Panc1 (cell line): Measurements from ENCODE around the gene CFAP20. TPM values are rescaled to one million over a fixed set of nuclear protein-coding genes. Genes with fewer than 3 reads are reported as not detected.
A peak's percentile ranks its signal among the peaks of the same experiment; 100 is the strongest.

Source experiments
- ATAC-seq: fragments of 200-7000 bp; cut with Tn5 transposase; 2 replicates; pipeline ENCODE4 v1.9.1; 2020; ENCODE audit warnings: mild to moderate bottlenecking, moderate library complexity
- BruUV-seq: library from RNA; stranded (reverse); fragments of 400-500 nt; replicated peaks from 2 replicates; lab custom pipeline; 2021; lab: Mats Ljungman, UMichigan
- CTCF ChIA-PET: fragments of 300-600 bp; sonication (Branson Sonifier 250); formaldehyde crosslinking; loops from one replicate; lab custom pipeline; 2022; ENCODE audit warnings: antibody characterized with exemption; lab: Charles Lee
- POLR2A ChIA-PET: fragments of 300-600 bp; sonication (Branson Sonifier 250); formaldehyde crosslinking; loops from one replicate; lab custom pipeline; 2022; ENCODE audit warnings: antibody characterized with exemption; lab: Charles Lee
- DNase-seq: peaks from one replicate; pipeline ENCODE4 v3.0.0-alpha.2; 2010; ENCODE audit warnings: low read depth, low spot score
- H3K27ac ChIP-seq: 2 replicates; pipeline ENCODE4 v1.5.1; 2011; ENCODE audit warnings: mild to moderate bottlenecking, low read length, inconsistent platforms
- H3K27me3 ChIP-seq: fragments of 200-500 bp; sonication (Bioruptor generic); 2 replicates; pipeline ENCODE4 v1.6.0; 2014; ENCODE audit warnings: low read length, inconsistent platforms; ENCODE audit not compliant: control insufficient read depth, insufficient read depth
- H3K36me3 ChIP-seq: fragments of 200-500 bp; sonication (Bioruptor generic); 2 replicates; pipeline ENCODE4 v1.5.1; 2014; ENCODE audit warnings: inconsistent platforms, mild to moderate bottlenecking, low read length, moderate library complexity; ENCODE audit not compliant: control insufficient read depth, insufficient read depth
- H3K4me1 ChIP-seq: 2 replicates; pipeline ENCODE4 v1.5.1; 2011; ENCODE audit warnings: inconsistent platforms, mild to moderate bottlenecking, low read length, moderate library complexity; ENCODE audit not compliant: control insufficient read depth, insufficient read depth
- H3K4me3 ChIP-seq, 2 experiments: 2 replicates each; pipeline ENCODE4 v1.5.1; 2011 to 2012; ENCODE audit warnings: low read depth in 2 of 2, low read length in 2 of 2, mild to moderate bottlenecking in 2 of 2, inconsistent platforms in 1 of 2, moderate library complexity in 1 of 2
- H3K9me3 ChIP-seq: fragments of 200-500 bp; sonication (Bioruptor generic); 2 replicates; pipeline ENCODE4 v1.5.1; 2014; ENCODE audit warnings: low read depth, mild to moderate bottlenecking, inconsistent platforms, low read length, moderate library complexity; ENCODE audit not compliant: control insufficient read depth, insufficient read depth
- CTCF ChIP-seq: fragments of 450-650 bp; IDR thresholded peaks from 2 replicates; pipeline ENCODE4 v1.5.1; 2017; ENCODE audit warnings: mild to moderate bottlenecking
- POLR2AphosphoS5 ChIP-seq: IDR thresholded peaks from 2 replicates; pipeline ENCODE4 v1.6.1; 2012; ENCODE audit warnings: mild to moderate bottlenecking, low read depth, low read length, moderate library complexity
- REST ChIP-seq, 2 experiments: IDR thresholded peaks; 2 replicates each; pipeline ENCODE4 v1.6.1; 2011 to 2012; ENCODE audit warnings: low read depth in 2 of 2, control low read depth in 1 of 2, low read length in 1 of 2, mild to moderate bottlenecking in 1 of 2, moderate library complexity in 1 of 2; ENCODE audit not compliant: insufficient read depth in 1 of 2
- SIN3A ChIP-seq: IDR thresholded peaks from 2 replicates; pipeline ENCODE4 v1.6.1; 2012; ENCODE audit warnings: low read depth, mild to moderate bottlenecking, low read length, moderate library complexity, borderline replicate concordance; ENCODE audit not compliant: insufficient read depth
- TCF7L2 ChIP-seq: IDR thresholded peaks from 2 replicates; pipeline ENCODE4 v1.6.1; 2011; ENCODE audit warnings: mild to moderate bottlenecking, low read depth, low read length, inconsistent platforms
- in situ Hi-C: cut with HindIII; loops from 2 replicates; pipeline ENCODE4 v1.10.0; 2016; ENCODE audit warnings: low sequenced_read_pairs, low pct_unique_long_range_greater_than_20kb
- intact Hi-C: fragments of 100-400 bp; cut with micrococcal nuclease; formaldehyde crosslinking; loops from one replicate; pipeline ENCODE4 v1.10.0; 2022; ENCODE audit not compliant: unreplicated experiment
- total RNA-seq: library from RNA; stranded (reverse); gene quantifications from one replicate; pipeline ENCODE4 v1.2.1, GENCODE V29; 2021; ENCODE audit not compliant: unreplicated experiment

Gene CFAP20
- total RNA-seq, 1 experiment from 2014 or later = 25.9 TPM

GRCh38 chr16:58148526-58148925 is 19.3 kb upstream of the CFAP20 start:
- H3K4me1 ChIP-seq = no peaks in the 10 kb centered on the region
- no peaks in the 10 kb centered on the region for H3K27me3 ChIP-seq
- in situ Hi-C loops (no loop called here), intact Hi-C loops (no loop called here)
- TF ChIP-seq POLR2AphosphoS5 = no peak
- TF ChIP-seq REST (IDR thresholded peaks at IDR 0.05; ENCODE audit: insufficient read depth in 1 of 2, low read depth in 2 of 2, low read length in 1 of 2) = no peak
- no peak for TF ChIP-seq TCF7L2
- TF ChIP-seq SIN3A = no peak
- TF ChIP-seq CTCF = no peak
- no peak overlapping the region for H3K27ac ChIP-seq
- BruUV-seq = no TSS peak
- ChIA-PET POLR2A (no interaction called here), CTCF (no interaction called here)
- H3K9me3 ChIP-seq = no peaks in the 10 kb centered on the region
- ATAC-seq (0 out of 2 replicates have a peak, but pooled peaks have one; percentile 17), DNase-seq (no peak)
- H3K36me3 ChIP-seq = no peaks in the 10 kb centered on the region
- H3K4me3 ChIP-seq = no peak overlapping the region

GRCh38 chr16:58148099-58148498 is 18.9 kb upstream of the CFAP20 start:
- ChIA-PET CTCF (no interaction called here), POLR2A (no interaction called here)
- H3K4me1 ChIP-seq = no peaks in the 10 kb centered on the region
- no peaks in the 10 kb centered on the region for H3K27me3 ChIP-seq
- ATAC-seq = no peak
- no peak overlapping the region for H3K4me3 ChIP-seq
- intact Hi-C loops = no loop called here
- no peaks in the 10 kb centered on the region for H3K9me3 ChIP-seq
- H3K27ac ChIP-seq = no peak overlapping the region
- DNase-seq = no peak
- BruUV-seq = no TSS peak
- in situ Hi-C loops = no loop called here
- TF ChIP-seq REST (IDR thresholded peaks at IDR 0.05; ENCODE audit: insufficient read depth in 1 of 2, low read depth in 2 of 2, low read length in 1 of 2) (no peak), SIN3A (no peak), TCF7L2 (no peak), CTCF (no peak), POLR2AphosphoS5 (no peak)
- H3K36me3 ChIP-seq = no peaks in the 10 kb centered on the region
